Measurements from ENCODE around the gene SBNO2.

- TF ChIP-seq CTCF (IDR thresholded peaks at IDR 0.05) = no peak
- no peak for TF ChIP-seq POLR2A (IDR thresholded peaks at IDR 0.05)
Measured at GRCh38 chr19:1182068-1182467, 8.0 kb upstream of the SBNO2 start.
